Kidney (tissue), 14 donors: ENCODE results near the gene MAT2A. TPM values are rescaled to one million over a fixed set of nuclear protein-coding genes. Genes with fewer than 3 reads are reported as not detected.
A peak's percentile ranks its signal among the peaks of the same experiment; 100 is the strongest.

Experiments used
- DNase-seq, 5 donors: peaks; one replicate each; pipeline ENCODE4 v3.0.0-alpha.2; 2013 to 2020
- FAIRE-seq: peaks from 2 replicates; lab custom pipeline; 2012; peaks lifted over from hg19 to GRCh38; lab: Jason Lieb, UNC
- H3K27ac ChIP-seq, 2 donors: one replicate each; pipeline ENCODE4 v1.7.0; 2013; ENCODE audit warnings: low read depth in 2 of 2, low read length in 2 of 2, inconsistent platforms in 1 of 2
- H3K27me3 ChIP-seq: one replicate; pipeline ENCODE4 v1.7.1; 2013; ENCODE audit warnings: low read length, inconsistent platforms; ENCODE audit not compliant: control insufficient read depth, insufficient read depth
- H3K36me3 ChIP-seq, 3 donors: one replicate each; pipeline versions ENCODE4 v1.7.0 to v1.7.1; 2013; ENCODE audit warnings: low read length in 3 of 3, control low read depth in 1 of 3, inconsistent platforms in 1 of 3; ENCODE audit not compliant: insufficient read depth in 3 of 3, control insufficient read depth in 2 of 3
- H3K4me1 ChIP-seq, 3 donors: one replicate each; pipeline versions ENCODE4 v1.7.0 to v1.7.1; 2013; ENCODE audit warnings: low read length in 3 of 3, inconsistent platforms in 1 of 3, low read depth in 1 of 3; ENCODE audit not compliant: control insufficient read depth in 2 of 3, insufficient read depth in 2 of 3
- H3K4me3 ChIP-seq, 3 donors: one replicate each; pipeline versions ENCODE4 v1.7.0 to v1.8.1; 2013; ENCODE audit warnings: low read length in 3 of 3, control low read depth in 1 of 3, inconsistent platforms in 1 of 3
- H3K9ac ChIP-seq, 3 donors: one replicate each; pipeline versions ENCODE4 v1.7.0 to v1.7.1; 2013; ENCODE audit warnings: low read length in 3 of 3, control low read depth in 1 of 3, inconsistent platforms in 1 of 3
- H3K9me3 ChIP-seq, 3 donors: one replicate each; pipeline versions ENCODE4 v1.7.0 to v1.7.1; 2013; ENCODE audit warnings: low read length in 3 of 3, control low read depth in 1 of 3, inconsistent platforms in 1 of 3; ENCODE audit not compliant: control insufficient read depth in 2 of 3, insufficient read depth in 1 of 3
- intact Hi-C: fragments of 100-400 bp; cut with DNase I; formaldehyde crosslinking; loops from one replicate; pipeline ENCODE4 v1.11.1; 2022
- polyA plus RNA-seq: library from polyadenylated mRNA; stranded (reverse); fragments of 350-450 nt; fragmentation: Illumina TruSeq; extraction: RNeasy Lipid Tissue Mini Kit (QIAGEN cat#74804); gene quantifications from one replicate; pipeline ENCODE4 v1.2.3, GENCODE V29; 2014; ENCODE audit warnings: low read depth, low replicate concordance; ENCODE audit not compliant: insufficient read depth
- total RNA-seq: library from RNA; stranded (reverse); fragmentation: NEBNext Ultra II Directional; extraction: Animal tissue kit (Norgen Biotek cat#: 25700); gene quantifications from one replicate; pipeline ENCODE4 v1.2.1, GENCODE V29; 2021
- TF ChIP-seq, protein P1 (sequence below): IDR thresholded peaks from 3 replicates; pipeline ENCODE4 v1.5.1; 2012; ENCODE audit warnings: mild to moderate bottlenecking, moderate library complexity, borderline replicate concordance; ENCODE audit not compliant: insufficient read depth; ENCODE audit errors: extremely low read depth
- donor health status: control.
- donor health status: control.
- donor health status: control.
- donor health status: control.
- donor health status: control.
- donor health status: DM: yes; HTN: yes; CAD: no.
- donor health status: Normal renal cell carcinoma (clear cell type).

Gene MAT2A
- total and polyA plus RNA-seq, 2 donors from 2014 or later = 155 to 300 TPM

DNA sequence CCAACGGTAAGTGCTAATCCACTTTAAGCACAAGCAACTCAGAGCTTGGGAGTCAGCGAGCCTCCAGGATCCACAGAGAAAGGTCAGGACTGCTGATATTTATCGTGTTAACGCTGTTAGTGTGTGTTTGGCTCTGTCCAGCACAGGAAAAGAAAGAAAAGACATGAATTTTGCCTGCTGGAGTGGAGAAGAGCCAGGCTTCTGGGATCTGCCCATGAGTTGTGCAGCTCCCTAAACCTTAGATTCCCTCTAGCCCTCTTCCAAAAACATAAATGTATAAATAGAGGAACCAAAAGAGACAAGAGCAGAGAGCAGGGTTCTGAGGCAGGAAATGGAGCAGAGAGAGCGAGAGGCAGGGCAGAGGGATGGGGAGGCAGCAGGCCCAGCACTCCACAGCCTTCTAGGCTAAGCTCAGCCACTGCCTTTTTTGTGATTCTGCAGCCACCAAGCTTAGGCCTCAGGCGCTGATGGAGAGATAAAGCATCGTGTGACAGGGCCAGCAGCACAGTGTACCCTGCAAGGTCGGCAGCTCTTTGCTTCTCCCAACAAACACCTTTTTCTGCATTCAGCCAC is 14.5 kb upstream of the MAT2A start:
- intact Hi-C loops = no loop called here
- no peaks in the 10 kb centered on the region for H3K9me3 ChIP-seq
- no peak for FAIRE-seq
- TF ChIP-seq, protein P1, sequence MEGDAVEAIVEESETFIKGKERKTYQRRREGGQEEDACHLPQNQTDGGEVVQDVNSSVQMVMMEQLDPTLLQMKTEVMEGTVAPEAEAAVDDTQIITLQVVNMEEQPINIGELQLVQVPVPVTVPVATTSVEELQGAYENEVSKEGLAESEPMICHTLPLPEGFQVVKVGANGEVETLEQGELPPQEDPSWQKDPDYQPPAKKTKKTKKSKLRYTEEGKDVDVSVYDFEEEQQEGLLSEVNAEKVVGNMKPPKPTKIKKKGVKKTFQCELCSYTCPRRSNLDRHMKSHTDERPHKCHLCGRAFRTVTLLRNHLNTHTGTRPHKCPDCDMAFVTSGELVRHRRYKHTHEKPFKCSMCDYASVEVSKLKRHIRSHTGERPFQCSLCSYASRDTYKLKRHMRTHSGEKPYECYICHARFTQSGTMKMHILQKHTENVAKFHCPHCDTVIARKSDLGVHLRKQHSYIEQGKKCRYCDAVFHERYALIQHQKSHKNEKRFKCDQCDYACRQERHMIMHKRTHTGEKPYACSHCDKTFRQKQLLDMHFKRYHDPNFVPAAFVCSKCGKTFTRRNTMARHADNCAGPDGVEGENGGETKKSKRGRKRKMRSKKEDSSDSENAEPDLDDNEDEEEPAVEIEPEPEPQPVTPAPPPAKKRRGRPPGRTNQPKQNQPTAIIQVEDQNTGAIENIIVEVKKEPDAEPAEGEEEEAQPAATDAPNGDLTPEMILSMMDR = no peak
- H3K4me3 ChIP-seq = no peak overlapping the region
- no peak overlapping the region for H3K9ac ChIP-seq
- H3K27me3 ChIP-seq = no peaks in the 10 kb centered on the region
- no peak overlapping the region for H3K27ac ChIP-seq
- H3K36me3 ChIP-seq = no peaks in the 10 kb centered on the region
- H3K4me1 ChIP-seq = peaks cover 0 to 11% (median 0%) of the 10 kb centered on the region in 3 donors
- DNase-seq = peak in 4 of 5 donors; percentile 56 to 67 (median 63)

DNA sequence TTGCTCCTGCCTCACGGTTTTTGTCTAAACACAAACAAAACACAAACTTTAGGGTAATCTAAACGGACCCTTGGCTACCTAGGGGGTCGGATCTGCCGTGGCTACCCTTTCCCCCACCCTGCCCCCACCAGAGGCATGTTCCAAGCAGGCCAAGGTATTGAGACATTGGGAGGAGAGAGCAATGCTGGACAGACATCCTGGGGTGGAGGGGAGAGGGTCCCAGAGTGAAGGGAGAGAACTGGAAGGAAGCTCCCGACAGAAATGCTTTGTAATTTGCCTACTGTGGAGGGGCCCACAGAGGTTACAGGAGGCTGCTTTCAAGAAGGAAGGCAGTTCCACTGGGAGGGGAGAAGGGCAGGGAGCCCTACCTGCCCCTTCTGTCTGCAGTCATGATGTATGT is 13.9 kb upstream of the MAT2A start:
- FAIRE-seq (no peak), DNase-seq (no peak)
- TF ChIP-seq, protein P1 = no peak
- no peak overlapping the region for H3K4me3 ChIP-seq
- no peaks in the 10 kb centered on the region for H3K9me3 ChIP-seq
- peaks cover 0 to 11% (median 0%) of the 10 kb centered on the region in 3 donors for H3K4me1 ChIP-seq
- intact Hi-C loops = no loop called here
- no peaks in the 10 kb centered on the region for H3K27me3 ChIP-seq
- no peaks in the 10 kb centered on the region for H3K36me3 ChIP-seq
- H3K27ac ChIP-seq = peak overlapping the region in 1 of 2 donors; percentile 47
- H3K9ac ChIP-seq = peak overlapping the region in 2 of 3 donors; percentile 16 to 40

DNA sequence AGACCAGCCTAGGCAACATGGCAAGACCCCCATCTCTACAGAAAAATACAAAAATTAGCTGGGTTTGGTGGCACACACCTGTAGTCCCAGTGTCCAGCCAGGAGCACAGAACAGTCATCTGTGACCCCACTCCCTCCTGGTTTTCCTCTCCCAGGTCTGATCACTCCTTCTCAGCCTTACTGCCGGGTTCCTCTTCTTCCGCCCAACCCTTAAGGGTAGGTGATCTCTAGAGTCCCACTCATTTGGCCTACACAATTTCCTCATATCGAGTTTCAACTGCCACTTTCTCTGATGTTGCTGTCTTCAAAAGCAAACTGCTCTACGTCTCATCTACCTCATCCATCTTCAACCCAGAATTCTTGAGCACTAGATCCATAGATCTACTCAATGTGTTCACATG is 13.4 kb upstream of the MAT2A start:
- Histone ChIP-seq H3K9ac (no peak overlapping the region), H3K27me3 (no peaks in the 10 kb centered on the region), H3K36me3 (no peaks in the 10 kb centered on the region), H3K4me3 (no peak overlapping the region), H3K4me1 (peaks cover 0 to 11% (median 0%) of the 10 kb centered on the region in 3 donors), H3K9me3 (no peaks in the 10 kb centered on the region), H3K27ac (no peak overlapping the region)
- TF ChIP-seq, protein P1 = no peak
- intact Hi-C loops = no loop called here
- no peak for FAIRE-seq
- no peak for DNase-seq
